ENCODE data around the gene FAM124A. TPM values are rescaled to one million over a fixed set of nuclear protein-coding genes. Genes with fewer than 3 reads are reported as not detected.

FAM124A gene
- total RNA-seq, 1 donor from 2014 or later = 5.7 TPM

GRCh38 chr13:51333421-51333820, 111.2 kb downstream of the FAM124A start:
- Histone ChIP-seq H3K9me3 (replicated peaks) (no peaks in the 10 kb centered on the region), H3K36me3 (no peaks in the 10 kb centered on the region), H3K27ac (replicated peaks) (no peak overlapping the region), H3K27me3 (ENCODE audit: low read depth) (no peaks in the 10 kb centered on the region), H3K4me1 (no peaks in the 10 kb centered on the region), H3K4me3 (no peak overlapping the region)
- intact Hi-C loops (cut with micrococcal nuclease) = no loop called here
- no peak for DNase-seq
- TF ChIP-seq CTCF (IDR thresholded peaks at IDR 0.05; ENCODE audit: borderline replicate concordance) = no peak

GRCh38 chr13:51333826-51334225, 111.6 kb downstream of the FAM124A start:
- H3K27me3 ChIP-seq (ENCODE audit: low read depth) = no peaks in the 10 kb centered on the region
- no peak for TF ChIP-seq CTCF (IDR thresholded peaks at IDR 0.05; ENCODE audit: borderline replicate concordance)
- no peaks in the 10 kb centered on the region for H3K4me1 ChIP-seq
- intact Hi-C loops (cut with micrococcal nuclease) = no loop called here
- no peak overlapping the region for H3K27ac ChIP-seq (replicated peaks)
- no peaks in the 10 kb centered on the region for H3K36me3 ChIP-seq
- H3K4me3 ChIP-seq = no peak overlapping the region
- H3K9me3 ChIP-seq (replicated peaks) = no peaks in the 10 kb centered on the region
- DNase-seq = no peak

Other genes starting within 250 kb of the FAM124A start
- gene C13orf42, start 111.1 kb upstream of the FAM124A start, total RNA-seq = not detected
- gene SERPINE3, start 117.3 kb downstream of the FAM124A start, total RNA-seq = not detected
- gene INTS6, start 230.6 kb downstream of the FAM124A start, total RNA-seq = 23.1 TPM